Activated CD8-positive, alpha-beta memory T cell treated with anti-CD3 and anti-CD28 coated beads for 4 hours (primary cell): Measurements from ENCODE around the gene KCP.

Experiments used
- DNase-seq, 2 donors: peaks; one replicate each; pipeline ENCODE4 v3.0.0-alpha.2; 2020; ENCODE audit warnings: low read depth in 2 of 2

The KCP gene

GRCh38 chr7:128939075-128939860 lies 28.8 kb upstream of the KCP start:
- no peak for DNase-seq

GRCh38 chr7:128938544-128939074 lies 28.1 kb upstream of the KCP start:
- no peak for DNase-seq

- no peak for DNase-seq
These were observed 27.4 kb upstream of the KCP start, which contains the start of gene IRF5 for GRCh38 chr7:128937647-128938543. TSS of gene IRF5 (plus strand) at chr7:128937927. CDS start at chr7:128942082, 4,155 bp downstream.

- no peak for DNase-seq
These were observed 26.8 kb upstream of the KCP start for GRCh38 chr7:128937271-128937646.

GRCh38 chr7:128936798-128937197 lies 26.3 kb upstream of the KCP start:
- DNase-seq, result no peak

GRCh38 chr7:128935342-128935730 lies 24.8 kb upstream of the KCP start:
- DNase-seq, result no peak

GRCh38 chr7:128934361-128935341 lies 24.1 kb upstream of the KCP start:
- DNase-seq, result no peak

- DNase-seq, result no peak
These were observed 22.8 kb upstream of the KCP start for GRCh38 chr7:128933180-128933891.

GRCh38 chr7:128932862-128933179 lies 22.3 kb upstream of the KCP start:
- DNase-seq, result no peak

- no peak for DNase-seq
These were observed 21.7 kb upstream of the KCP start for GRCh38 chr7:128931965-128932861.

GRCh38 chr7:128931190-128931798 lies 20.8 kb upstream of the KCP start:
- no peak for DNase-seq

- DNase-seq, result no peak
These were observed 18.6 kb upstream of the KCP start for GRCh38 chr7:128928882-128929788.

GRCh38 chr7:128928159-128928813 lies 17.8 kb upstream of the KCP start:
- DNase-seq, result no peak

- no peak for DNase-seq
These were observed 14.4 kb upstream of the KCP start for GRCh38 chr7:128924707-128925588.

GRCh38 chr7:128923411-128923800 lies 12.9 kb upstream of the KCP start:
- DNase-seq, result no peak

- no peak for DNase-seq
These were observed 12.2 kb upstream of the KCP start for GRCh38 chr7:128922496-128923410.
